ENCODE results near the gene TFDP2.

The TFDP2 gene

DNA sequence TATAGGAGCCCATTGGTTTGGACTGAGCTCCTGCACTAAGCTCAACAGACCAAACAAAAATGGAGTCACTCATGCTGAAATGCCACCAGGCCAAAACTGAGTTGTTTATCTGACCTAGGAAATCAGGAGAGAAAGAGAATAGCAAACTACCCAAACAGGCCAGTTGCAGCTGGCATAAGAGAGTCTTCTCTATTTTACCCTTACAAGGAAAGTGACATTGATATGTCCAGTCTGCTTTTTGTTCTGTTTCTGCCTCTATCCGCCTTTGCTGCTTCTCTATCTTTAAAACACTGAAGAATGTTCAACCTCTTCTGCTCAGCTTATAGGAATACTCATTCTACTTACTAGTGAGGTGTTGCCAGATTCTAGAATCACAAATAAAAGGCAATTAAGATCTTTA, 177.8 kb downstream of the TFDP2 start:
- Mint-ChIP-seq H3K36me3 (ENCODE audit: low read depth) (peaks cover 9% of the 10 kb centered on the region), H3K27ac (no peak overlapping the region), H3K4me3 (no peak overlapping the region), H3K9me3 (no peaks in the 10 kb centered on the region), H3K4me1 (ENCODE audit: low read depth) (peaks cover 5% of the 10 kb centered on the region), H3K27me3 (ENCODE audit: low read depth) (no peaks in the 10 kb centered on the region)
- DNase-seq (ENCODE audit: low spot score) = no peak

DNA sequence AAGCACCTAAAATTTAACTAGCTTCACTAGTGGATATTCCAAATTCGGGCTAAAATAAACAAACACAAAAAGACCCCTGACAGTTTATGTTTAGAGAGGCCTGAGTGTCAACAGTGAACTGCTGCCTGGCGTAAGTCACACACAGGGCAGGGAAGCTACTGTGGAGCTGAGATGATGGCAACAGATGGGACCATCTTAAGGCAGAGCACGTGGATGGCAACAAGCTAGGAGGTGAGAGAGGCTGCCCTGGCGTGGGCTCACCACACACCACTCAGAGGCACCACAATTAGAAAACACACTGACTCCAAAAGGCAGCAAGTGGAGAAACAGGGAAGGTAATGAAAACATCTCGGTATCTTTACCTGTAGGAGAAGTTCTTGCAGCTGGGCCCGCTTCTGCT, 179.6 kb downstream of the TFDP2 start:
- H3K9me3 Mint-ChIP-seq = no peaks in the 10 kb centered on the region

DNA sequence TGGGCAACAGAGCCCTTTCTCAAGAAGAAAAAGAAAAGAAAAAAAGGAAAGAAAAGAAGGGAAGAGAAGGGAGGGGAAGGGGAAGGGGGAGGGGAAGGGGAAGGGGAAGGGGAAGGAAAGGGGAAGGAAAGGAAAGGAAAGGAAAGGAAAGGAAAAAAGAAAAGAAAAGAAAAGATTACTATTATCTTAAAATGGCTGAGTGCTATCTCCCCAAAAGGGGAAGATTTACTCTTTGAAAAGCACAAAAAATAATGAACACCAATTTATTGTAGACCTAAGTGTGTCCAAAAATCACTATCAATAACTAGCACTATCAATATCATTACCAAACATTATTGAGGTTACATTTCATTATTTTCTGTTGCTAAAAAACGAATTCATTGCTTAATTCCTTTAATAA, 183.9 kb downstream of the TFDP2 start:
- Mint-ChIP-seq H3K27ac (no peak overlapping the region), H3K9me3 (no peaks in the 10 kb centered on the region), H3K36me3 (ENCODE audit: low read depth) (peaks cover 9% of the 10 kb centered on the region), H3K27me3 (ENCODE audit: low read depth) (no peaks in the 10 kb centered on the region), H3K4me3 (no peak overlapping the region), H3K4me1 (ENCODE audit: low read depth) (peaks cover 5% of the 10 kb centered on the region)
- DNase-seq (ENCODE audit: low spot score) = no peak

More for the DNA sequence above, 179.6 kb downstream of the TFDP2 start:
- Mint-ChIP-seq H3K36me3 (ENCODE audit: low read depth) (peaks cover 5% of the 10 kb centered on the region), H3K4me1 (ENCODE audit: low read depth) (peaks cover 5% of the 10 kb centered on the region), H3K4me3 (no peak overlapping the region), H3K27ac (no peak overlapping the region), H3K27me3 (ENCODE audit: low read depth) (no peaks in the 10 kb centered on the region)
- no peak for DNase-seq (ENCODE audit: low spot score)

DNA sequence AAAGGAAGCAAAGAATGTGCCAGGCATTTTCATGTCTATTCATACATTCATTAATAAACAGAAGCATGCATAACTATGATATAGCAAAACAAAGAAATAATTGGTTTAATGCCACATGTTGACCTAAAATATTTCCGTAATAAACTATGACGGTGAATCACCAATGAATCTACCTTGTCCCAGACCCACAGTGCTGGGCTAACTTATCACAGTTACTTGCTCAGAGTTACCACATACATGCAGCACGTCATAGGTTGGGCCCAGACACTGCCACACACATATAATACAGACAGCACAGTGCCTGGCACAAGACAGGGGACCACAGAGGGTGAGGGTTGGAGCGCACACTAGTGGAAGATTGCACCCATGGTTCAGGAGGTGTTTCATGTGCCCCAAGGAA, 186.0 kb downstream of the TFDP2 start:
- Mint-ChIP-seq H3K36me3 (ENCODE audit: low read depth) (peaks cover 12% of the 10 kb centered on the region), H3K27me3 (ENCODE audit: low read depth) (no peaks in the 10 kb centered on the region), H3K4me1 (ENCODE audit: low read depth) (peaks cover 5% of the 10 kb centered on the region), H3K27ac (no peak overlapping the region), H3K4me3 (no peak overlapping the region), H3K9me3 (no peaks in the 10 kb centered on the region)
- no peak for DNase-seq (ENCODE audit: low spot score)

- DNase-seq (ENCODE audit: low spot score) = no peak
- peaks cover 12% of the 10 kb centered on the region for H3K36me3 Mint-ChIP-seq (ENCODE audit: low read depth)
- H3K27me3 Mint-ChIP-seq (ENCODE audit: low read depth) = no peaks in the 10 kb centered on the region
- H3K9me3 Mint-ChIP-seq = no peaks in the 10 kb centered on the region
- H3K4me3 Mint-ChIP-seq = no peak overlapping the region
- H3K27ac Mint-ChIP-seq = no peak overlapping the region
- no peaks in the 10 kb centered on the region for H3K4me1 Mint-ChIP-seq (ENCODE audit: low read depth)
Measured at GRCh38 chr3:141960731-141961130, 188.6 kb downstream of the TFDP2 start.

- no peaks in the 10 kb centered on the region for H3K27me3 Mint-ChIP-seq (ENCODE audit: low read depth)
- no peak overlapping the region for H3K4me3 Mint-ChIP-seq
- H3K9me3 Mint-ChIP-seq = no peaks in the 10 kb centered on the region
- H3K36me3 Mint-ChIP-seq (ENCODE audit: low read depth) = peaks cover 12% of the 10 kb centered on the region
- no peak for DNase-seq (ENCODE audit: low spot score)
- no peak overlapping the region for H3K27ac Mint-ChIP-seq
- H3K4me1 Mint-ChIP-seq (ENCODE audit: low read depth) = peaks cover 4% of the 10 kb centered on the region
Measured at GRCh38 chr3:141959589-141960554, 189.5 kb downstream of the TFDP2 start.

- Mint-ChIP-seq H3K4me1 (ENCODE audit: low read depth) (peaks cover 4% of the 10 kb centered on the region), H3K27me3 (ENCODE audit: low read depth) (no peaks in the 10 kb centered on the region), H3K27ac (no peak overlapping the region), H3K4me3 (no peak overlapping the region), H3K36me3 (ENCODE audit: low read depth) (peaks cover 10% of the 10 kb centered on the region), H3K9me3 (no peaks in the 10 kb centered on the region)
- no peak for DNase-seq (ENCODE audit: low spot score)
Measured at GRCh38 chr3:141955175-141955574, 194.2 kb downstream of the TFDP2 start.

GRCh38 chr3:141952611-141953010, 196.7 kb downstream of the TFDP2 start:
- Mint-ChIP-seq H3K27ac (no peak overlapping the region), H3K9me3 (no peaks in the 10 kb centered on the region), H3K4me1 (ENCODE audit: low read depth) (peaks cover 4% of the 10 kb centered on the region), H3K27me3 (ENCODE audit: low read depth) (no peaks in the 10 kb centered on the region), H3K36me3 (ENCODE audit: low read depth) (peaks cover 4% of the 10 kb centered on the region), H3K4me3 (no peak overlapping the region)
- no peak for DNase-seq (ENCODE audit: low spot score)

DNA sequence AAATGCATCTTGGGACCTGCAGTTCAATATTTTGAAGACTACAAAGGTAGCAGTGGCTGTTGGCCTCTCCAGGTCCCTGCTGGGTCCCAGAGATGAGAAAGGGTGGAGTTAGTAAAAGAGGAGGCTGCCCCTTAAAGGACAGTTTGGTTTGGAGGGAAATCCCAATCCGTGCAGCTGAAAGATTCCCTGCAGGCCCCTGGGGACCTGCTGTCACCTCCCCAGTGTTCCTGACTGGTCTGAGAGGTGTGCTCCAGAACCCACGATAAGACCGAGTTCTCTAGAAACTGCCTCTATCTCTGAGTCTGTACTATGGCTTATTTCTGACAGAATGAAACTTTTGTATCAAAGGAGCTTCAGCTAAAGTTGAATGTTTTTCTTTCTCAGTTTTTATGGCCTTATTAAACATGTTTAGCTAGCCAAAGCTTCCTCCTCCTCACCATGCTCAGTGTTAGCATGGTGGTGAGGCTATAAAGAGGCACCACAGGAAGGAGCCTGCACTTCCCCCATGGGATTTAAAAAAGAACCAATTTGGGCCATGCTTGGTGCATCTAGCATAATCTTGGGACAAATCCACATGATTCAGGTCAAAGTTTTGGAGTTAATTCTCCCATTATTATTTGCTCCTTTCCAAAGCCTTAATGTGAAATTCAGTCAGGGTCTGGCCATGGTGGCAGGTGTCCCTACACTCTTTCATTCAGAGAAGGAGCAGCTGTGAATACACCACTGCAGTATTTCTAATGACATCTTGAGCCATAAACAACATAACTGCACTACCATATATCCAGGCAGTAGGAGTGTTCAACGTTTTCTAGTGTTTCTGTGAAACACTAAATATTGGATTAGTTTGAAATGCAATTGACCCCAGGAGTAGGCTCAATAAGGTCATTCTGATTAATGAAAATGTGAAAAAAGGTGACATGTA, 198.5 kb downstream of the TFDP2 start:
- Mint-ChIP-seq H3K27me3 (ENCODE audit: low read depth) (no peaks in the 10 kb centered on the region), H3K4me3 (no peak overlapping the region), H3K9me3 (no peaks in the 10 kb centered on the region), H3K4me1 (ENCODE audit: low read depth) (peaks cover 4% of the 10 kb centered on the region), H3K27ac (no peak overlapping the region), H3K36me3 (ENCODE audit: low read depth) (peaks cover 2% of the 10 kb centered on the region)
- DNase-seq (ENCODE audit: low spot score) = no peak

DNA sequence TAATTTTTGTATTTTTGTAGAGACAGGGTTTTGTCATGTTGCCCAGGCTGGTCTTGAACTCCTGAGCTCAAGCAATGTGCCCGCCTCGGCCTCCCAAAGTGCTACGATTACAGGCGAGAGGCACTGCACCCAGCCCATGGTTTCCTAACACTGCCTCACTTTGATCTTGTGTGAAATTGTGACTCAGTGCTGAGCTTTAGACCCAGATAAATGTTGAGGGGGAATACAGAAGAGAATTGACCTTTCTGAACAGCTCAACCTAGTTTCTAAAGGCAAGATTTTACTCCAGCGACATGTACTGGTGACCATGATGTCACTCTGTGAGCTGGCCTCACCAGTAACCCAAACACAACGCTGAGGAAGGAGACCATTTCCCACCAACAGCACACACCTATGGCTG, 199.4 kb downstream of the TFDP2 start:
- H3K27me3 Mint-ChIP-seq (ENCODE audit: low read depth) = no peaks in the 10 kb centered on the region
- H3K36me3 Mint-ChIP-seq (ENCODE audit: low read depth) = peaks cover 2% of the 10 kb centered on the region
- H3K4me3 Mint-ChIP-seq = no peak overlapping the region
- H3K27ac Mint-ChIP-seq = no peak overlapping the region
- no peak for DNase-seq (ENCODE audit: low spot score)
- peaks cover under 1% of the 10 kb centered on the region for H3K4me1 Mint-ChIP-seq (ENCODE audit: low read depth)
- H3K9me3 Mint-ChIP-seq = no peaks in the 10 kb centered on the region

DNA sequence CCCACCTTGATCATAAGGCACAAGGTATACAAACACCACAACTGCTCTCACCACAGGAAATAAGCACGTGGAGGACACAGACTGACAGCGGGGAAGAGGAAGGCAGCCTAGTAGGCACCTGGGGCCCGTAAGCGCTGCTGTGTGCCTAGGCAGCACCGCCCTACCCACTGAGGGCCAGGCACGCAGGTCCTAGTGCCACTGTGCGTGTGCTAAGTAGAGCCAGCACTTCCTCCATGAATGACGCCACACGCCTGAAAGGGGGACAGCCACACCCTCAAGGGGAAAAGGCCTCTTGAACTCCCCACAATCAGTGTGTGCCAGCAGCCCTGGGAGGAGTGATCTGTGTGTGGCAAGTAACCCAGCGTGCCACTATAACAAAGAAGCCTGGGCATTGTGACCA, 199.9 kb downstream of the TFDP2 start:
- no peak for DNase-seq (ENCODE audit: low spot score)
- H3K27me3 Mint-ChIP-seq (ENCODE audit: low read depth) = no peaks in the 10 kb centered on the region
- no peak overlapping the region for H3K4me3 Mint-ChIP-seq
- peaks cover 2% of the 10 kb centered on the region for H3K36me3 Mint-ChIP-seq (ENCODE audit: low read depth)
- H3K4me1 Mint-ChIP-seq (ENCODE audit: low read depth) = no peaks in the 10 kb centered on the region
- no peaks in the 10 kb centered on the region for H3K9me3 Mint-ChIP-seq
- no peak overlapping the region for H3K27ac Mint-ChIP-seq

- H3K27me3 Mint-ChIP-seq (ENCODE audit: low read depth) = no peaks in the 10 kb centered on the region
- H3K36me3 Mint-ChIP-seq (ENCODE audit: low read depth) = no peaks in the 10 kb centered on the region
- H3K9me3 Mint-ChIP-seq = no peaks in the 10 kb centered on the region
- H3K4me3 Mint-ChIP-seq = no peak overlapping the region
- H3K27ac Mint-ChIP-seq = no peak overlapping the region
- H3K4me1 Mint-ChIP-seq (ENCODE audit: low read depth) = peaks cover 4% of the 10 kb centered on the region
- no peak for DNase-seq (ENCODE audit: low spot score)
Measured at GRCh38 chr3:141945726-141946485, 203.4 kb downstream of the TFDP2 start.

- no peak for DNase-seq (ENCODE audit: low spot score)
- no peaks in the 10 kb centered on the region for H3K36me3 Mint-ChIP-seq (ENCODE audit: low read depth)
- no peaks in the 10 kb centered on the region for H3K27me3 Mint-ChIP-seq (ENCODE audit: low read depth)
- H3K9me3 Mint-ChIP-seq = no peaks in the 10 kb centered on the region
- H3K4me3 Mint-ChIP-seq = no peak overlapping the region
- H3K4me1 Mint-ChIP-seq (ENCODE audit: low read depth) = peaks cover 7% of the 10 kb centered on the region
- H3K27ac Mint-ChIP-seq = no peak overlapping the region
Measured at GRCh38 chr3:141942006-141942405, 207.3 kb downstream of the TFDP2 start.

Data from T-helper 2 cell treated with Interferon-gamma antibody and Interleukin-4, amounts not matched to agents 5 μg/mL and 100 μg/mL, for 36 hours (primary cell).